HG03565 (cell line): Measurements from ENCODE around the gene MRPL19.

Source experiments
- ATAC-seq: cut with Tn5 transposase; IDR thresholded peaks from one replicate; pipeline ENCODE4 v1.9.1; 2021; ENCODE audit warnings: mild to moderate bottlenecking, moderate library complexity; ENCODE audit not compliant: unreplicated experiment

MRPL19 gene

GRCh38 chr2:75646583-75647425 is at the start of gene MRPL19:
Gene MRPL19 (plus strand): TSS chr2:75646783. CDS start chr2:75646808, 25 bp downstream.
- ATAC-seq, result peak; percentile 93

GRCh38 chr2:75596784-75597183 is 49.8 kb upstream of the MRPL19 start:
- ATAC-seq, result no peak

DNA sequence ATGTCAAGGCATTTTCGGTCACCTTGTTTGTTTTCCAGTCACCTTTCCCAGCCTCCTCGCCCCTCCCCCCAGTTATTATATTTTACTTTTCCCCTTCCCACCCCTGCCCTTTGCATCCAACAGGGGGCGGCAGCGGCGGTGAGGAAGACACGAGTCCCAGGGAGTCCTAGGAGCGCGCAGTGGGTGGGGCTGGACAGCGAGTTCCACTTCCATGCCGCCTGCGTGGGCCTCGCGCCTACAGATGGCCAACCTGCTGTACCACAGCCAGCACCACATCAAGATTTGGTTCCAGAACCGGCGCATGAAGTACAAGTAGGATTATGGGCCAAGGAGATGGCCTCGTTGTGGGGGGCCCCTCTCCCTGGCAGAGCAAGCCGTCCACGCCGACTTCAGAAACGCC is 48.6 kb upstream of the MRPL19 start:
- no peak for ATAC-seq

- no peak for ATAC-seq
These were observed 47.9 kb upstream of the MRPL19 start for GRCh38 chr2:75598589-75599155.

- no peak for ATAC-seq
These were observed 46.0 kb upstream of the MRPL19 start for GRCh38 chr2:75600461-75601011.

GRCh38 chr2:75602724-75603342 is 43.8 kb upstream of the MRPL19 start:
- ATAC-seq, result no peak

- ATAC-seq, result no peak
These were observed 43.1 kb upstream of the MRPL19 start for GRCh38 chr2:75603477-75603876.

DNA sequence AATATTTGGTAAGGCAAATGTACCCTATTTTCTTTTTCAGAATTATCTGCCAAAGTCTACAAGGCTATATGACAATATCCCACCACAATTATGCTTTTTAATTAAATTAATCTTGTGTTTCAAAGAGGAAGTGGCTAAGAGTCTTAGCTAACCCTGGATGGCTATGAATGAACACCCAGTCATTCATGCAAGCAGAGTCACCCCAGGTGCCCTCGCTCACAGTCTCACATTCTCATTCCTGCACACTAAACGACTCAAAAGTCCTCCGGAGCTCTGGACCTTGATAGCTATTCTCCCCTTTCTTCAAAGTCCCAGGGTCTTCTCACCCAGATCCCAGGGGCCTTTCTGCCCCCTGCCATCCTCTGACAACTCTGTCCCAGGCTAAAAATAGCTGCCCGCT is 42.1 kb upstream of the MRPL19 start:
- no peak for ATAC-seq

DNA sequence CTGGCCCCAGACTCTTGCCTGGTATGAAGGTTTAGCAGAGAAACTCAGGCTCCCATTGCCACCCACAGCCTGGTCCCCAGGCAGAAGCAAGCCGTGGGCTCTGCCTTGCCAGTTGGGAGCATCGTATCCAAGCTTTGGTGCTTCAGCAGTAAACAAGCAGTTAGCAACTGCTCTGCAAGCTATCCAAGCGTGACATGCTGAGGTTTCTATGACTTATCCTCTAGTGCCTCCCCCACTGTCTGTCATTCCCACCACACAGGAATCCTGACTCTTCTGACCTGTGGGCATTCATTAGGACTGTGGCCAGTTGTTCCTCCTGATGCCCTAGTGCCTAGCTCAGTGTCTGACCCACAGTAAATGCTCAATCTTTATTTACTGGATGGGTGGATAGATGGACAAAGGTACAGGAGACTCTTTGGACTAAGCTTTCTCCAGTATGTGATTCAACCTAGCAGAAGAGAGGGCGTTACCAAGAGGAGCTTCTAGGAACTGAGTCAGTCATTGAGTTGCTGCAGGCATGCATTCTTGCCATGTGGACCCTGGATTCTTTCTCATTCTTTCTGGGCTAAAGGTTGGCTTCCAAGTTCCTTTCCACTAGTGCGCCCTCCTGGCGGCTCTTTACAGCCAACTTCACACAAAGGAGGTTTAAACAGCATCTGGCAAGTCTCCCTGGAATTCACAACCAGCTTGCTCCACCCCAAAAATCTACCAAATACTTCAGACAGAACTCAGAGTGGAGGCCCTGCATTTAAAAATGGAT is 40.6 kb upstream of the MRPL19 start:
- no peak for ATAC-seq

GRCh38 chr2:75606761-75607399 is 39.7 kb upstream of the MRPL19 start:
- no peak for ATAC-seq

DNA sequence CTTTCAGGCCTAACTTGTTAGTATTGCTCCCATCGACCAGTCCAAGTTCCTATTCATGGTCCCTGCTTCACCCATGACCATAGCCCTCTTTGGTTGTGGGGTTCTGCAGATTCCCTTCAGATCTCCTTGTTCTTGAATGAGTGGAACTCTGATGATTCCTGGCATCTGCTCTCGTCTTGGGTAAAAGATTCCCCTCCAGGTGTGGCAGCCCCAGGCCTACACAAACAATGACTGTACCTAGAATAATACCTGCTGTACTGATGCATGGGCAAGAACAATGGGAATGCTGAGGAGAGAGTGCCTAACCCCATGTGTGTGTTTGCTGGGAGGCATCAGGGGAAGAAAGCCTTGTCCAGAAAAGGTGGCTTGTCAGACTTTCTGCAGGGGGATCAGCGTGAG is 39.2 kb upstream of the MRPL19 start:
- ATAC-seq, result no peak

GRCh38 chr2:75607988-75608683 is 38.4 kb upstream of the MRPL19 start:
- ATAC-seq, result no peak

DNA sequence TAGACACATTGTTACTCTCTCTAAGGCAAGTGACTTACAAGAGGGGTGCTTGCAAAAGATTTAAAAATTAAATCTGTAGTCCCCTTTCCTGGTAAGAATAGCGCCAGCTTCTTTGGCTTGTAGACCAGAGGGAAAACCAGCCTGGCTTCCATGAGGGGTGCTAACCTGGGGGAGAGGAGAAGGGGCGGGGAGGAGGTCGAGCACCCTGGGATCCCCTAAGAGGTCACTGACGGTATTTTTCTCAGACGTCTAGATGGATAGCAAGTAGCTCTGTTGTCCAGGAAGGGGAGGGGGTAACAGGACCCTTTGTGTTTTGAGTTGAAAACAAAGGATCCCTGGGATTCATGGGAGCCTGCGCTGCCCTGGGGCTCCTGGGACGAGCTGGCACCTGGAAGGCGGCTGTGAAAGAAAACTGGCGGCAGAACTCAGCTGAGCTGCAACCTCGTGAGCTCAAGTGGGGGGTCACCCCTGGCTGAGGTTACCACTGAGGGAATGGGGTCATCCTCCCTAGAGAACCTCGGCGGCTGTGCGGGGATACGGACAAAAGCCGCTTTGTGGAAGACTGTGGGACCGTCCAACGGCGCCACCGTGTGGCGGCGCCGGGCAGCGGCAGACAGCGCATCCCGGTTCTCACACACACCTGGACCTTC is 37.8 kb upstream of the MRPL19 start:
- ATAC-seq, result peak; percentile 65

DNA sequence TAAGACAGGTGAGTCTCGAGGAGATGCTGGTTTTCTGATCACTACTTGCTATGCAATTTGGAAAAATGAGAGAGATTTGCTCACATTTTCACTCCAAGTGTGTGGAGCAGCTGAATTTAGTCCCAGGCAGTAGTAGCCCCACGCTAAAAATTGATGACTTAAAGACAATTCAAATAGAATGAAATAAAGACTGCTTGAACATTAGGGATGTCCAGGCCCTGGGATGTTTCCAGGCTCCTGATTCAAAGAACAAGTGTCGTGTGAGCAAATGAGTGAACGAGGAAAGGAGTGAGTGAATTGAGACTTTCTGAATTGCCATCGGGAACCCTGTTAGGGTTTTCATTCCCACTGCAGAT is 37.3 kb upstream of the MRPL19 start:
- no peak for ATAC-seq

DNA sequence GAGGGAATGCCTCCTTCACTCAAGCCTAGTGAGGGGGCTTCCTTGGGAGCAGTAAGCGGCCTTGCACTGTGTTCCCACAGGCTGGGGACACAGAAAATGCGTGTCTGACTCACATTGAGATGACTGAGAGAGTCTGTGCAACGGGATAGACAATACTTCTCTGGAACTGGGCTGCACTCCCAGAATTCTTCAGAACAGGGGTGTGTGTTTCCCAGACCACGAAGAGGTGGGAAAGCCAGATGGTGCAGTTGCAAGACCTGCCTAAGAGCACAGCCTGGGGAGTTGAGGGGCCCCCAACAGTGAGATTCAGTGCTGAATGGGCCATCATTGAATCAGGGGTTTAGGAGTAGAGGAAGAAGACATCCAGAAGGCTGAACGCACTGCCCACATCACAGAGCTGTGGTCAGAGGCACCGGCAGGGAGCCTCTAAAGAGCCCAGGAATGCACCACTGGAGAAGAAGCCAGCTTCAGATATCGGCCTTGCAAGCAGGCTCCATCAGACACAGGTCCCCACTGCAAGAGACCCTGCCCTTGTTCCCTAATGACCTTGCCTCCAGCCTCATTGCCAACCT is 36.6 kb upstream of the MRPL19 start:
- ATAC-seq, result no peak

GRCh38 chr2:75610671-75611070 is 35.9 kb upstream of the MRPL19 start:
- ATAC-seq, result no peak

DNA sequence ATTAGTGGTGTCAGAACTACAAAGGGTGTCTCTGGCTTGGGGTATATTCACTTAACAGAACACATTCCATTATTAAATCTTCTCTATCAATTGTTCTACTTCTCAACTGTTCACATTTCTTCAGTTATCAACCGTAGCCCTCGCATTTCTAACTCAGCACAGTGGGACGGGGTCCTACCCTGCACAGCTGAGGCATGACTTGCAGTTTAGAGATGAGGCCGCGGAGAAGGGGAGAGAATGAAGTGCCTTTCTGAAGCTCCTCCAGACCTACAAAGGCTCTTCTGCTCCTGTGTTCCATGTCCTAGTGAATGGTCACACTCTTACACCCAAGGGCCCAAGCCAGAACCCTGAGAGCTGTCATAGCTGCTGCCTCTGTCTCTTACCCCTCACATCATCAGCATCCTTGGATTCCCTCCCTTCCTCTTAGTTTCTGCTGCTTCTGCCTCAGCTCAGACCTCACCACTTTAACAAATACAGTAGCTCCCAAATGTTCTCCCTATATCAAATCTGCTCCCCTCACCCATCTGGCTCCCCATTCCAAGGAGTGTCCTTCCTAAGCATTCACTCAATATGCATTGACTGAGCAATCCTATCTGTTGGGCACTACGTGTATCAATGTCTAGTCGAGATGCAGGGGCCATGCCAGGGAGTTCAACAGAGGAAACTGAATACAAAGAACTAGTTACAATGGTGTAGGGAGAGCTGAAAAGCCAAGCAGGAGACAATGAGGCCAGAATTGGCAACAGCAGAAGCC is 34.3 kb upstream of the MRPL19 start:
- ATAC-seq, result no peak

GRCh38 chr2:75612862-75613243 is 33.7 kb upstream of the MRPL19 start:
- no peak for ATAC-seq
